Measurements from ENCODE around the gene TEX29.

Gene TEX29

GRCh38 chr13:111281751-111282311 is 38.6 kb upstream of the TEX29 start:
- peaks cover 98% of the 10 kb centered on the region for H3K36me3 ChIP-seq (ENCODE audit: control insufficient read depth, insufficient read depth, low read length)
- no peaks in the 10 kb centered on the region for H3K27me3 ChIP-seq (ENCODE audit: control insufficient read depth, insufficient read depth, low read length)
- no peak overlapping the region for H3K9ac ChIP-seq (ENCODE audit: low read depth, low read length)
- H3K27ac ChIP-seq (ENCODE audit: low read depth, low read length) = no peak overlapping the region
- no peak overlapping the region for H3K4me3 ChIP-seq (ENCODE audit: low read depth, low read length)
- no peaks in the 10 kb centered on the region for H3K4me1 ChIP-seq (ENCODE audit: control insufficient read depth, insufficient read depth, low read length)
- H3K9me3 ChIP-seq (ENCODE audit: control insufficient read depth, insufficient read depth, low read length) = no peaks in the 10 kb centered on the region

GRCh38 chr13:111282425-111282824 is 38.0 kb upstream of the TEX29 start:
- no peaks in the 10 kb centered on the region for H3K27me3 ChIP-seq (ENCODE audit: control insufficient read depth, insufficient read depth, low read length)
- H3K36me3 ChIP-seq (ENCODE audit: control insufficient read depth, insufficient read depth, low read length) = peaks cover 98% of the 10 kb centered on the region
- H3K9me3 ChIP-seq (ENCODE audit: control insufficient read depth, insufficient read depth, low read length) = no peaks in the 10 kb centered on the region
- no peaks in the 10 kb centered on the region for H3K4me1 ChIP-seq (ENCODE audit: control insufficient read depth, insufficient read depth, low read length)
- no peak overlapping the region for H3K9ac ChIP-seq (ENCODE audit: low read depth, low read length)
- no peak overlapping the region for H3K4me3 ChIP-seq (ENCODE audit: low read depth, low read length)
- H3K27ac ChIP-seq (ENCODE audit: low read depth, low read length) = no peak overlapping the region

- Histone ChIP-seq H3K27ac (ENCODE audit: low read depth, low read length) (no peak overlapping the region), H3K4me3 (ENCODE audit: low read depth, low read length) (no peak overlapping the region), H3K4me1 (ENCODE audit: control insufficient read depth, insufficient read depth, low read length) (no peaks in the 10 kb centered on the region), H3K9me3 (ENCODE audit: control insufficient read depth, insufficient read depth, low read length) (no peaks in the 10 kb centered on the region), H3K27me3 (ENCODE audit: control insufficient read depth, insufficient read depth, low read length) (no peaks in the 10 kb centered on the region), H3K9ac (ENCODE audit: low read depth, low read length) (no peak overlapping the region), H3K36me3 (ENCODE audit: control insufficient read depth, insufficient read depth, low read length) (peaks cover 98% of the 10 kb centered on the region)
Observed at GRCh38 chr13:111282997-111283396, 37.4 kb upstream of the TEX29 start.

GRCh38 chr13:111283457-111283856 is 37.0 kb upstream of the TEX29 start:
- no peak overlapping the region for H3K4me3 ChIP-seq (ENCODE audit: low read depth, low read length)
- H3K27ac ChIP-seq (ENCODE audit: low read depth, low read length) = no peak overlapping the region
- H3K27me3 ChIP-seq (ENCODE audit: control insufficient read depth, insufficient read depth, low read length) = no peaks in the 10 kb centered on the region
- H3K9me3 ChIP-seq (ENCODE audit: control insufficient read depth, insufficient read depth, low read length) = no peaks in the 10 kb centered on the region
- no peaks in the 10 kb centered on the region for H3K4me1 ChIP-seq (ENCODE audit: control insufficient read depth, insufficient read depth, low read length)
- peaks cover 98% of the 10 kb centered on the region for H3K36me3 ChIP-seq (ENCODE audit: control insufficient read depth, insufficient read depth, low read length)
- H3K9ac ChIP-seq (ENCODE audit: low read depth, low read length) = no peak overlapping the region

DNA sequence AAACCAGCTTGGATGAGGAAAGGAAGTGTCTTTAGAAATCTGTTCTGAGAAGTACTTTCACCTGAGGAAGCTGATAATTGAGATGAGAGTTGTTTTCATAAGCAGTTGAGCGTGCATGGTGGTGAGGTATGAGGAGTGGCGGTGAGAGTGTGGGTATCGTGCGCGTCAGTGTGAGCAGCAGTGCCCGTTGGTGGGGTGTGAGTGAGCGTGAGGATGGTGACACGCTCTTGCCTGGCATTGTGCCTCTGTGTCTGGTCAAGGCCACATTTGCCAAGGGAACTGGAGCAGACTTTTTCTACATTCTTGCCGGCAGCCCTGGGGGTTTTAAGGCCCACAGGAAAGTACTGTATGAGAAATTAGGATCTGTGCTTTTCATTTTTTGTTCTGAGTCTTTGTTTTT is 36.5 kb upstream of the TEX29 start:
- Histone ChIP-seq H3K27ac (ENCODE audit: low read depth, low read length) (no peak overlapping the region), H3K36me3 (ENCODE audit: control insufficient read depth, insufficient read depth, low read length) (peaks cover 95% of the 10 kb centered on the region), H3K4me3 (ENCODE audit: low read depth, low read length) (no peak overlapping the region)

DNA sequence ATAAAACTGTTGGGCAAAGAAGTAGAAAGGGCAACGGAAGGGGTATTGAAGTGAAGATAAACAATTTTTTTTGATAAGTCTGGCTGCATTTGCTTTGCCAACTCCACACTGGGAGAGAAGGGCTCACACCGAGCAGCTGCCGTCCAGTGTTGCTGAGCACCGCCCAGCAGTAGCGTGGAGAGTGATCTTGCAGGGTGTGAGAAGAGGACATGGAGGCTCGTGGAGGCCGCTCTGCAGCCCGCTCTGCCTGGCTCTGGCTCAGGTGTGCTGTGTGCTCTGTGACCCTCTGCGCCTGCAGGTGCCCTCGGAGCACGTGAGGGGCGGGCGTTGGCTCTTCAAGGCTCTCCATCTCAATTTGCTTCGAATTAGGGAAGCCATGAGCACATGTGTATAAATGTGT is 35.9 kb upstream of the TEX29 start:
- no peak overlapping the region for H3K27ac ChIP-seq (ENCODE audit: low read depth, low read length)
- H3K4me3 ChIP-seq (ENCODE audit: low read depth, low read length) = no peak overlapping the region
- H3K9me3 ChIP-seq (ENCODE audit: control insufficient read depth, insufficient read depth, low read length) = no peaks in the 10 kb centered on the region
- H3K36me3 ChIP-seq (ENCODE audit: control insufficient read depth, insufficient read depth, low read length) = peaks cover 94% of the 10 kb centered on the region
- no peaks in the 10 kb centered on the region for H3K4me1 ChIP-seq (ENCODE audit: control insufficient read depth, insufficient read depth, low read length)
- no peaks in the 10 kb centered on the region for H3K27me3 ChIP-seq (ENCODE audit: control insufficient read depth, insufficient read depth, low read length)
- no peak overlapping the region for H3K9ac ChIP-seq (ENCODE audit: low read depth, low read length)

More for the DNA sequence above, 36.5 kb upstream of the TEX29 start:
- Histone ChIP-seq H3K9ac (ENCODE audit: low read depth, low read length) (no peak overlapping the region), H3K4me1 (ENCODE audit: control insufficient read depth, insufficient read depth, low read length) (no peaks in the 10 kb centered on the region), H3K9me3 (ENCODE audit: control insufficient read depth, insufficient read depth, low read length) (no peaks in the 10 kb centered on the region), H3K27me3 (ENCODE audit: control insufficient read depth, insufficient read depth, low read length) (no peaks in the 10 kb centered on the region)

- Histone ChIP-seq H3K4me1 (ENCODE audit: control insufficient read depth, insufficient read depth, low read length) (no peaks in the 10 kb centered on the region), H3K27ac (ENCODE audit: low read depth, low read length) (no peak overlapping the region), H3K27me3 (ENCODE audit: control insufficient read depth, insufficient read depth, low read length) (no peaks in the 10 kb centered on the region), H3K9ac (ENCODE audit: low read depth, low read length) (no peak overlapping the region), H3K4me3 (ENCODE audit: low read depth, low read length) (no peak overlapping the region), H3K9me3 (ENCODE audit: control insufficient read depth, insufficient read depth, low read length) (no peaks in the 10 kb centered on the region), H3K36me3 (ENCODE audit: control insufficient read depth, insufficient read depth, low read length) (peaks cover 95% of the 10 kb centered on the region)
Observed at GRCh38 chr13:111286162-111286561, 34.3 kb upstream of the TEX29 start.

DNA sequence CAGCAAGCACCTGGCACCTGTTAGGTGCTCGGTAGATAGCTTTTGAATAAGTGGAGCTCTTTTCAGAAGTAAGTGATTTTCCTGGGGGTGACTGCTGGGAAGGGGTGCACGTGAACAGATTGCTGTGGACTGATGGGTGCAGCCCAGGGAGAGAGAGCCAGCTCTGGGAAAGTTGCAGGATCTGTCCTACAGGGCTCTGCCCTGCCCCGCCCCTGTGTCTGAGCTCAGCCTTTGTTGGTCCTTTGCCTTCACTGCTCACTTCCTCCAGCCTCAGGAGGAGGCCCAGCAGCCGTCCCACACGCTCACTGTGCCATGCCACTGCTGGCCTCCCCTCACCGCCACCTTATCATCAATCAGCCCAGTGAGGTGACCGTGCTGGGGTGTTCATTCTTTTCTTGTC is 33.7 kb upstream of the TEX29 start:
- H3K4me1 ChIP-seq (ENCODE audit: control insufficient read depth, insufficient read depth, low read length) = no peaks in the 10 kb centered on the region

DNA sequence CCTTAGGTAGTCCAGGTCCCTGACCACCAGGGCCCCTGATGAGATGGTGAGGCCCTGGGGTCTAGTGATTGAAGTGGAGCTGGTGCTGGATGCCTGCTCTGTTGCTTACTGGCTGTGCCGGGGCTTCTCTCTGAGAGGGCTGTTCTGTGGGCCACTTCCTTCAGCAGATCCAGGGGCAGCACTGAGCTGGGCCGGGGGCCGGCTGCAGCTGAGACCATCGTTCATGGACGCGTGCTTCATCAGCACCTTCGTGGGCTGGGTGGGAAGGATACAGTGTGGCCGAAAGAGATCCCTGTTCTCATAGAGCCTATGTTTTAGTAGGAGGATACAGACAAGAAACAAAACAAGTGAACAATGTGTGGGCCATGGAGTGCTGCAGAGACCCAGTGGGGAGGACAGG is 33.2 kb upstream of the TEX29 start:
- Histone ChIP-seq H3K27ac (ENCODE audit: low read depth, low read length) (no peak overlapping the region), H3K4me3 (ENCODE audit: low read depth, low read length) (no peak overlapping the region), H3K9me3 (ENCODE audit: control insufficient read depth, insufficient read depth, low read length) (no peaks in the 10 kb centered on the region), H3K27me3 (ENCODE audit: control insufficient read depth, insufficient read depth, low read length) (no peaks in the 10 kb centered on the region), H3K9ac (ENCODE audit: low read depth, low read length) (no peak overlapping the region), H3K36me3 (ENCODE audit: control insufficient read depth, insufficient read depth, low read length) (peaks cover 95% of the 10 kb centered on the region), H3K4me1 (ENCODE audit: control insufficient read depth, insufficient read depth, low read length) (no peaks in the 10 kb centered on the region)

More for the DNA sequence above, 33.7 kb upstream of the TEX29 start:
- Histone ChIP-seq H3K27ac (ENCODE audit: low read depth, low read length) (no peak overlapping the region), H3K27me3 (ENCODE audit: control insufficient read depth, insufficient read depth, low read length) (no peaks in the 10 kb centered on the region), H3K9me3 (ENCODE audit: control insufficient read depth, insufficient read depth, low read length) (no peaks in the 10 kb centered on the region), H3K36me3 (ENCODE audit: control insufficient read depth, insufficient read depth, low read length) (peaks cover 95% of the 10 kb centered on the region), H3K9ac (ENCODE audit: low read depth, low read length) (no peak overlapping the region), H3K4me3 (ENCODE audit: low read depth, low read length) (no peak overlapping the region)

- H3K27ac ChIP-seq (ENCODE audit: low read depth, low read length) = no peak overlapping the region
- no peaks in the 10 kb centered on the region for H3K4me1 ChIP-seq (ENCODE audit: control insufficient read depth, insufficient read depth, low read length)
- H3K36me3 ChIP-seq (ENCODE audit: control insufficient read depth, insufficient read depth, low read length) = peaks cover 93% of the 10 kb centered on the region
- H3K4me3 ChIP-seq (ENCODE audit: low read depth, low read length) = no peak overlapping the region
- H3K9me3 ChIP-seq (ENCODE audit: control insufficient read depth, insufficient read depth, low read length) = no peaks in the 10 kb centered on the region
- H3K9ac ChIP-seq (ENCODE audit: low read depth, low read length) = no peak overlapping the region
- no peaks in the 10 kb centered on the region for H3K27me3 ChIP-seq (ENCODE audit: control insufficient read depth, insufficient read depth, low read length)
Observed at GRCh38 chr13:111288276-111288675, 32.2 kb upstream of the TEX29 start.

DNA sequence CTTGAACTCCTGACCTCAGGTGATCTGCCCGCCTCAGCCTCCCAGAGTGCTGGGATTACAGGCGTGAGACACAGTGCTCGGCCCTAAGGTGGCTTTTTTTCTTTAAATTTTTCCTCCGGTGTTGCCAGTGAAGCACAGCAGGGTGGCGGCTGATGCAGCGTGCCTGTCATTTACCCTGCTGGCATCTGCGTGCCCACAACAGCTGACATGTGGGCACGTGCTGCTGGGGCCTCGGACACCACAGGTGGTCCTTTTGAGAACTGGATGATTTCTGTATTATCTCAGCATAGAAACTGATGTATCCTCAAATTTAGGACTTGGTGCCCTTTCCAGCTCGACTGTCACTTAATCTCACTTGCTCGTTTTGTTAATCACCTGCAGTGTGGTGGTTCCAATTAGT is 31.2 kb upstream of the TEX29 start:
- Histone ChIP-seq H3K9ac (ENCODE audit: low read depth, low read length) (no peak overlapping the region), H3K36me3 (ENCODE audit: control insufficient read depth, insufficient read depth, low read length) (peaks cover 89% of the 10 kb centered on the region), H3K4me3 (ENCODE audit: low read depth, low read length) (no peak overlapping the region), H3K27me3 (ENCODE audit: control insufficient read depth, insufficient read depth, low read length) (no peaks in the 10 kb centered on the region), H3K9me3 (ENCODE audit: control insufficient read depth, insufficient read depth, low read length) (no peaks in the 10 kb centered on the region), H3K4me1 (ENCODE audit: control insufficient read depth, insufficient read depth, low read length) (no peaks in the 10 kb centered on the region), H3K27ac (ENCODE audit: low read depth, low read length) (no peak overlapping the region)

DNA sequence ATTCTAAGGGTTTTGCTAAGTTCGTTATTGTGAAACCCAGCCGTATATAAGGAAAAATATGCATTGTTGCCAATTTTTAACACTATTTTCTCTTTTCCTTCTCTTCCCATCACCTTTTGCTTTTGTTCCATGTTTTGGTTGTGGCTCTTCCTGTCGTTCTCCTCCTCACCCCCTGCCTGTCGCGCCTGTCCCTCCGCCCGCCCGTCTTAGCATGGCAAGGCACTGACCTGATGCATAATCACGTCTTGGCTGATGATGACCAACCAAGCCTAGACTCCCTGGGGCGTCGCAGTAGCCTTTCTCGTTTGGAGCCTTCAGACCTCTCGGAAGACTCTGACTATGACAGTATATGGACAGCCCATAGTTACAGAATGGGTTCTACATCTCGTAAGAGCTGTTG is 28.5 kb upstream of the TEX29 start:
- Histone ChIP-seq H3K27ac (ENCODE audit: low read depth, low read length) (no peak overlapping the region), H3K9ac (ENCODE audit: low read depth, low read length) (no peak overlapping the region), H3K27me3 (ENCODE audit: control insufficient read depth, insufficient read depth, low read length) (no peaks in the 10 kb centered on the region), H3K36me3 (ENCODE audit: control insufficient read depth, insufficient read depth, low read length) (peaks cover 84% of the 10 kb centered on the region), H3K9me3 (ENCODE audit: control insufficient read depth, insufficient read depth, low read length) (no peaks in the 10 kb centered on the region), H3K4me1 (ENCODE audit: control insufficient read depth, insufficient read depth, low read length) (no peaks in the 10 kb centered on the region), H3K4me3 (ENCODE audit: low read depth, low read length) (no peak overlapping the region)
